ENCODE measurements around the gene TMEM53.

TMEM53 gene

DNA sequence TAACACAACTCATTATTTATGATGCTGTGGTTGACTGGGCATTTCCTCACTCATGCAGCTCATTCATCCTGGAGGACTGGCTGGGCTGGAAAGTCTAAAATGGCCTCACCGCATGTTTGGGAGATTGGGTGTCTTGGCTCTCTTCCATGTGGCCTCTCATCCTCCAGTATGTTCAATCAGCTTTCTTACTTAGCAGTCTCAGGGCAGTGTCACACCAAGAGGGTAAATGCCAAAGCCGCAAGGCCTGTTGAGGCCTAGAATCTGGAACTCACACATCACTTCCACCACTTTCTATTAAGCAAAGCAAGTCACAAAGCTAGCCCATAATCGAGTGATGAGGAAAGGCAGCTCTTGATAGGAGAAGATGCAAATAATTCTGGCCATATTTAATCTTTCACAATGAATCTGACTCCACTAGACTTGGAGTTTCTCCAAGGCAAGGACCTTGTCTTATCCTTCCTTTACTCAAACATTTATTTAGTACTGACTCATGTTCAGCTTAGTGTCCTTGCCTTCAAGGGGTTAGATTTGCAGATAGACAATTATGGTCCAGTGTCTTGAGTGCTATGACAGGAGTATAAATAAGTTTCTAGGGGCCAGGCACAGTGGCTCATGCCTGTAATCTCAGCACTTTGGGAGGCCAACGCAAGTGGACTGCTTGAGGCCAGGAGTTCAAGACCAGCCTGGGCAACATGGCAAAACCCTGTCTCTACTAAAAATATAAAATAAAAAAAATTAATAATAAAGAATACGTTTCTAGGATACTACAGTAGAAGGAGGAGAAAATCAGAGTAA lies 45.1 kb downstream of the TMEM53 start:
- DNase-seq, result no peak

DNA sequence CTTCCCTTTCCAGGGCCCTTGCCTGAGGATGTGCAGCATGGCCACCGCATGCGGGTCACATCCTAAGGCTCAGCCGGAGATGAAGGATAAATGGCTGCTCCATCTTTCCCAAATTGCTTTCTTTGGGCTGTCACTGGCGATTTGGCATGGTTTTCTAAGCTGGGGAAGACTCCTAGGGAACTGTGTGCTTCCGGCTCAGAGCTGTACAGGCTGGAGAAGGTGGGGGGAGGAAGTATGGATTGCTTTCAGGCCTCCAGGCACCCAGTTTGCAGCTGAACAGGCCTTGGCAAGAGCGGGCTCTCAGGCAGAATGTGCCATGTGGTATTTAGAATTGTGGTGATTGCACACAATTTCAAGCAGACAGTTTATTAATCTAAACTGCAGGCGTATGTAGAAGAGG lies 48.9 kb downstream of the TMEM53 start:
- no peak for DNase-seq

DNA sequence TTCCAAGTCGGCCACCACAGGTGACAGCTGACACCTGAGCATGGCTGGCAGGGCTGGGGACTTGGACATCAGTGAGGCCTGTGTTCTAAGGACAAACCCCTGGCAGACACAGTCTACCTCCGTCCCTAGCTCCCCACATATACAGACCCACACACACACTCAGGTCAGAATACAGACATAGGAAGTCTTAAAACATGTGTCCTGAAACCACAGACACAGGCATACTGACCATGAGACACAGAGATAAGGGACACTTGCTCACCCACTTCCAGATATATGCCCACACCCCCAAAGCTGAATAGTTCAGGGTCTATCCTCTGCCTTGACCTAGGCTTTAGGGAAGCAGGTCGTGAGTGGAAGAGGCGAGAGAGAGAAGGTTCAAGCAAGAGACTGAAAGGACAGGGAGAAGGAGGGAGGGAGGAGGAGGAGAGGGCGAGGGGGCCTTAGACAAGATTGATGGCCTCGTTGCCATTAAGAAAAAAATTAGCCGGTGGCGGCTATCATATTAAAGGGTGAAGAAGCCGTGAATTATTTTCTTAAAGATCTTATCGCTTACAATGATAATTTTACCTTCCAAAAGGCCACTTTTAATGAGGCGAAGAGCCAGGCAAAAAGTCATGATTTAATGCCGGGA lies 49.9 kb downstream of the TMEM53 start:
- no peak for DNase-seq

DNA sequence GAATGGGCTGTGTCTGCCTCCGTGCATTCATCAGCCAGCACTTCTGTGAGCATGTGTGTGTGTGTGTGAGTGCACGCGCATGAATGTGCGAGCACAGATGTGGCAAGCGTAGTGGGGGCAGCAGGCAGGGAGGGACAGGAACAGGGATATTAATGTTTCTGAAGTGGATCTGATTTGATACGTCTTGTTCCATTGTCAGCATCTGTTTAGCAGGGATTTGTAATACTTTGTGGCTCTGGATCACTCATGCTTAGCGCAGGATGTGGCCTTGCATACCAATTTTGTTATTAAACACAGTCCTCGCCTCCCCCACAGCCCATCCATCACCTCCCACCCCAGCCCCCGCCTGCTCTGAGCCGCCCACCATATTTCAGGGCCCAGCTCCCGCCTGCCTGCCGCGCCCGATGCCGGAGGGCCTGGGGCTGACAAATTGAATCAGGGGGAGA lies 52.4 kb downstream of the TMEM53 start:
- no peak for DNase-seq

DNA sequence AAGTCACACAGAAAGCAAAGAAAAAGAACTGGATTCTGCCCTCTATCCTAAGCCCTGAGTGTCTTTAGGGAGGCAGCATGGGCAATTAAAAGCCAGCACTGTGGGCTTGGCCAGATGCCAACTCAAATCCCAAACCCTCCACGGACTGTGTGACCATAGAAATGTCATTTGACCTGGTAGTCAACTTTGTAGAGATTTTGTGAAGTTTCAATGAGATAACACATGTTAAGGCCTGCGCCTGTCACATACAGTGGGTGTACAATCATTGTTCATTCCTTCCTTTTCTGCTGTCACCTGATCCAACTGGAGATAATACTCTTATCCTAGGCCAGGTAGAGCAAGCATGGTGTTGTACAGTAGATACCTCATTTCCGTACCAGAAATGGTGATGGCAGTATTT lies 54.2 kb downstream of the TMEM53 start:
- no peak for DNase-seq

DNA sequence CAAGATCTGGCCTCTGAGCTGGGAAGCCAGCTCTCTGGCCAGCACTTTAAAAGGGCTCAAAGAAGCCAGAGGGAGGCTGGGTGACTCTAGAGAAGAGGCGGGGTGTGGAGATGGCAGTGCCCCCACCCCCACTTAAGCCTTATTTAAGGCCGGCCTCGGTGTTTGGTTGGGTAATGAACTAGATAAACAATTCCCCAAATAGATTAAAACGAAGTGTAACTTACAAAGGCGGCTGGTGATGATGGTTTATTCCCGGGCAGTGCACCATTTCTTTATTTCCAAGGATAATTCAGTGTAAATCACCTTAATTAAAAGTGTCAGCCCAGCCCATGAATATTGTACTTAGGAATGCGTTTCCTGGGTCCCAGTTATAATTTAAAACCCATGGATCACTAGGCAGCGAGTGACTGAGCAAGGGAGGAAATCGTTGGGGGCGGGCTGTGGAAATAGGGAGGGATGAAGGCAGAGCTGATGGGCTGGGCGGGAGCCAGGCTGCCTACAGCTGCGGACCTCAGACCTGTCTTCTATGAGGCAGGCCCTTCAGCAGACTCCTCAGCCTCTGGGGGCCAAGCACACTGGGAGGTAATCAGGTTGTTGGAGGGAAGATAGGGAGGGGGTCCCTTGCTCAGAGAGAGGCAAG lies 54.9 kb downstream of the TMEM53 start:
- DNase-seq, result no peak

DNA sequence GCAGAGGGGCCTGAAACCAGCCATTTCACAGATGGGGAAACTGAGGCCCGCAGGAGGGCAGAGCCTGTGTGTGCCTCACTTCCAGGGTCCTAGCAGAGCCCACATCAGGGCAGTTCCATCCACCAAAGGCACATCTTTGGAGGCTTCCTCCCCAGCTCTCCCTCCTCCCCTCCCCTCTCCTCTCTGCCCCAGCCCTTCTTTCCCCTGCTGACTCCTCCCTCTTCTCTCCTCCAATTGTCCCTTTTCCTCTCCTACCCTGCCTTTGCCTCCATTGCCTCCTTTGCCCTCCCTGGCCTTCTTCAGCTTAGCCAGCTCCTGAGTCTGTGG lies 56.6 kb downstream of the TMEM53 start:
- DNase-seq, result no peak

DNA sequence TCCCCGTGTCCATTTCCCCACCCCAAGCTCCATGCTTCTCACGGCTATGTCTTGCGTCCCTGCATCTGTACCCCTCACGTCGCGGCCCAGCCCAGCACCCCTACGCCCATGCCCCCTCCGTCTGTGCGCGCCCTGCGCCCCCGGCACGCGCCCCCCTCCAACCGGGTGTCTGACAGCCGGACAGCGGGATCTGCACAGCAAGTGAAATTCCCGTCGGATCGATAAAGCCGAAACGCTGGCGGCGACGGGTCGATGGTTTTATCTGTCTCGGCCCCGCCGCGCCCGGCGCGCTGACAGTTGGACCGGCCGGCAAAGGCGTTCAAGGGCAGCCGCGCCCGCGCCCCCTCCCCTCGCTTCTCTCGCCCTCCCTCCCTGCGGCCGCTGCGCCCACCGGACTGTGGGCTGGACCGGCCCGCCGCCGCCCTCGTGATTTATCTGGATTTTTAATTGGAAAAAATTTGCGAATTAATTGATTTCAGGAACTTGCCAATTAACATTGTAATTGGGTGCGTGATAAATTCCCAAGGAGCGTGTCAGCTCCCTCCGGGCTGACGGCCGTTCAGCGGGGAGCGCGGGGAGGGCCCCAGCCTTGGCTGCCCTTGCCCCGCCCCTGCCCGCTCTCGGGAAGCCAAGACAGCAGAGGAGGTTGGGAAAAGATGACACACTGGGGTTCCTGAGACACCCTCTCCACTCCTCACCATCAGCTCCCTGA lies 57.1 kb downstream of the TMEM53 start:
- no peak for DNase-seq

DNA sequence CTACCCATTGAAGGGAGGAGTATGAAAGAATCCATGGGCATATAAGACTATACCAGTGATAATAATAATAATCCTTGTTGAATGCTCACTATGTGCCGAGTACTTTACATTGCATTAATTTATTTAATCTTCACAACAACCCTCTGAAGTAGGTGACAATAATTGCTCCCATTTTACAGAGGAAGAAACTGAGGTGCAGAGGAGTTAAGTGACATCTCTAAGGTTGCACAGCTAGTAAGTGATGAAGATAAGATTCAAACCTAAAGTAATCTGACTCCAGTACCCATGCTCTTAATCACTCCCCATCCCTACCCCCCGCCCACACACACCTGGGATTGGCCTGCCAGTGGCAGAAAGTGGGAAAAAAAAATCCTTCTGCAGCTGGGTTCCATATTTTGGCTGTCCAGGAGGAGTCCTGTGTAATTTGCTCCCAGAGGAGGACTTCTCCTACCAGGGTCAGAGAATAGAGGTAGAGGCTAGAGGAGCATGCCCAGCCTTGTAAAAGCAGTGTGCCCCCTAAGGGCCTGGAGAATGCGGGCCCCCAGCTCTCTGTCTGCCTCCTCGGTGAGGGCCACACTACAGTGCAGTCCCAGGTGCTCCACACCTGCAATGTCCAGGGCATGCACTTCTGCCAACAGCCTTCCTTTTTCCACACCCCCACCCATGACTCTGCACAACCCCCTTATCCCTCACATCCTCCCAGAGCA lies 57.8 kb downstream of the TMEM53 start:
- DNase-seq, result no peak

DNA sequence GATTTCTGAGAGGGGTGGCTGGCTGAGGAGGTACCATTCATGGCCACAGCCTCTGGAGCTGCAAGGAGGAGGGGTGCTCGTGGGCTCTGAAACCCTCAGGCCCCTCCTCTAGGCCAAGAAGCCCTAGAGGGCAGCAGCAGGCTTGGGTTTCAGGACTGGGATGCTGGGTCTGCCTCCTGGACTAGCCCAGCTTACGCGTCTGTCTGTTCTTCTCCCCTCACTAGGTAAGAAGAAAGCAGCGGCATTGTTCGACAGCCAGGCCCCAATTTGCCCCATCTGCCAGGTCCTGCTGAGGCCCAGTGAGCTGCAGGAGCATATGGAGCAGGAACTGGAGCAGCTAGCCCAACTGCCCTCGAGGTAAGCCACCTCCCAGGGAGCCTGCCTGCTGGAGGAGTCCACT lies 60.3 kb downstream of the TMEM53 start:
- DNase-seq, result no peak

DNA sequence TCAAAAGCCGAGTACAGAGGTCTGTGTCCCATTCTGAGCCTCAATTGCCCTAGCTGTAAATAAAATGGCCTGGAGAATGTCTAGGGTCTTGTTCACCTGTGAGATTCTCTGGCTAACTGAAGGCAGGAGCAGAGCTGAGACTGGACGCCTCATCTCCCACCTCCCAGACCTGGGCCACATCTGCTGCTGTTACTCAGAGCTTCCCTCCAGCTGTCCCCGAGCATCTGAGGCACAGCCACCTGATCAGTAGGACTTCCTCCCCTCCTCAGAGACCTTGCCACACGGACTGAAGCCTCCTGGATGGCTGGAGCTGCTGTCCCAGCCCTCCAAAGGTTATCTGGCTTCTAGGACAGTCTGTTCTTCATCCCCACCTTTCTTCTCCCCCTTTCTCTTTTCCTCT lies 62.4 kb downstream of the TMEM53 start:
- no peak for DNase-seq

DNA sequence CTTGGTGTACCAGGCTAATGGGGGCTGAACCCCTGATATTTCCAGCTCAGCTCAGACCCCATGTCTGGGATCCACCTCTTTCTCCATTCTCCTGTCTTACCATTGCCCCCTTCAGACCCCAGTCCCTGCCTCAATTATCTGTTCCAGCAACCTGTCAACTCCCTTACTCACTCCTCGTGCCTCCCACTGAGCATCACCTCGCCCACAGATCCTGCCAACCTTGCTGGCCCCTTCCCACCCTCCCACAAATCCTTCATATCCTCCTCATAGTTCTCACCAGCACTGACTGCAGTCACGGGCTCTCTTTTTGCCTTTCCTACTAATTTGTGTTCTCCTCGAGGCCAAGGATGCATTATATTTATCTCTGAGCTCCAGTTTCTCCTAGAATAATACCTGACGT lies 62.9 kb downstream of the TMEM53 start:
- no peak for DNase-seq

DNA sequence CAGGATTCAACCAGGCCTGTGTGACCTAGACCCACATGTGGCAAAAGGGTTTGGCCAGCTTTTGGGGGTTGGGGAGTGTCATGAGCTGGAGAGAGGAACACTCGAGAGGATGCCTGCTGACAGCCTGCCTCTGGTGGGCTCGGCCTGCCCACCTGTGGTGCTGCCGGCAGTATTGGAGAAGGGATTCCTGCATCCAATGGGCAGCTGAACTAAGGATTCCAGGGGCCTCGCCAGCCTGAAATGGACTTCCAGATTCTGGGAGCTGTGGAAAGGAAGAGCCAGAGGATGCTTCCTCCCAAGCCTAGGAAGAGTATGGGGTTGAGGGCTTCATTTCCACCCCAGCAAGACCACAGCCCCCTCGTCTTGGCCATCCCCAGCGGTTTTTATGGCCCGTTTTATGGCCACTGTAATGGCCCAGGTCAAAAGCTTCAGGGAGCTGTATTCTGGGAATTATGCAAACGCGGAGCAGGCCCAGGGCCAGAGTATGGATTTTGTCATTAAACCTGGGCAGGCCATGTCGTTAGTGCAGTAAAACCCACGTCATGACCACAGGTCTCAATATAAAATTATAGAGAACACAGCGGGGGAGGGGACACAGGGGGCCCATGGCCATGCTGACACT lies 63.6 kb downstream of the TMEM53 start:
- DNase-seq, result no peak

DNA sequence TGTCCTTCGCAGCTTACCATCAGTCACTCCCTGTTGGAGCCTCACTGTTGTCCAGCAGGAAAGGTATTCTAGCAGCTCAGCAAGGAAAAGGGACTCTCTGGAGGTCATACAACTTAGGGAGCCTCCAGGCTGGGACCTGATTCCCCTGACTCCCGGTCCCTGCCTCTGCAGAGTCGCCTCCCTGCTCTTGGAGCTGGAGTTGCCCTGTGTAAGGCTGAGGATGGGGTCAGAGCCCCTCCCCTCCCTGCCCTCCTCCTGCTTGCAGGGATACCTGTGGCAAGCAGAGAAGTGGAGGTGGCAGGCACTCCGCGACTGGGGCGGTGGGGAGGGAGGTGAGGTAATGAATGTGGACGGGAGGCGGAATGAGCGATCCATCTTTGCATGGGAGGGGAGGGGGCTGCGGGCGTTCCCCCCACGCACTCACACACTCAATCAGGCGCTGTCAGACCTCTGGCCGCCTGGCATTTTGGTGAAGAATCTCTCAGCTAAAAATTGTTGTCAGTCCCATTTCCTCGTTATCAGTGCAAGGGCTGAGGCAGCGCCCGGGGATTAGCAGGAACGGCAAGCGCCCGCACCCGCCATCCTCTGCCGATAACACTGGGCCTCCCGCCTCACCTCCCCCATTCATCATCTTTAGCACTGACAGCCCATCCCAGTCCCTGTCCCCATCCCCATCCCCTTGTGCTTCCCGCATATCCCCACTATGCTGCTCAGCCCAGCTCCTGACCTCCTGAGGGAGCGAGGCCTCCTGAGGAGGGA lies 64.3 kb downstream of the TMEM53 start:
- no peak for DNase-seq

DNA sequence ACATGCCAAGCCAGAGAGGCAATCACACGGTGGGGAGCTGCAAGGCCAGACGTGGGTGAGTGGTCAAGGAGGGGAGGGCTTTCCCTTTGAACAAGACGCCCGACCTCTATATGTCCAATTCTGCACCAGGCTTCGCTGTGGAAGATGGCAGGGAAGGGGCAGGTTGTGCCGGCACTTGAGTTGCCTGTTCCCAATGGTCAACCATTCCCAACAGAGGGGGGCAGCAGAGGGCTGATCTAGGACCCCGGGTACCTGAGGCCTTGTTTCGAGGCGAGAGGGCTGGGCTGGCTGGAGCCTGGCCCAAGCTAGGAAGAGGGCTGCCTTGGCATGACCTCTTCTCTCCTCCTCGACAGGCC lies 64.9 kb downstream of the TMEM53 start:
- peak; percentile 10 for DNase-seq

DNA sequence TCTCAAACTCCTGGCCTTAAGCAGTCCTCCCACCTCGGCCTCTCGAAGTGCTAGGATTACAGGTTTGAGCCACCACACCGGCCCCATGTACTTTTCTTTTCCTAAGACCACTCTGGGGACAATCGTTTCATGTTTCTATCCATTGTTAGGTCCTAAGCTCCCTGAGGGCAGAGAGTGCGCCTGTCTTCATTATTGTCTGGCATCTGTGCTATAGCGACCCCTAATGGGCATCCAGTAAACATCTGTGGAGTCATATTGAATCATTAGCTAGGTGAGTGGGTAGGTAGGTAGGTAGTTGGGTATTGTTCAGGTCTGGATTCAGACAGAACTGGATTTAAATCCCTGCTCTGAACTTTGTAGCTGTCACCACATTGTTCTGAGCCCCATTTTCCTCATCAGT lies 66.1 kb downstream of the TMEM53 start:
- no peak for DNase-seq

DNA sequence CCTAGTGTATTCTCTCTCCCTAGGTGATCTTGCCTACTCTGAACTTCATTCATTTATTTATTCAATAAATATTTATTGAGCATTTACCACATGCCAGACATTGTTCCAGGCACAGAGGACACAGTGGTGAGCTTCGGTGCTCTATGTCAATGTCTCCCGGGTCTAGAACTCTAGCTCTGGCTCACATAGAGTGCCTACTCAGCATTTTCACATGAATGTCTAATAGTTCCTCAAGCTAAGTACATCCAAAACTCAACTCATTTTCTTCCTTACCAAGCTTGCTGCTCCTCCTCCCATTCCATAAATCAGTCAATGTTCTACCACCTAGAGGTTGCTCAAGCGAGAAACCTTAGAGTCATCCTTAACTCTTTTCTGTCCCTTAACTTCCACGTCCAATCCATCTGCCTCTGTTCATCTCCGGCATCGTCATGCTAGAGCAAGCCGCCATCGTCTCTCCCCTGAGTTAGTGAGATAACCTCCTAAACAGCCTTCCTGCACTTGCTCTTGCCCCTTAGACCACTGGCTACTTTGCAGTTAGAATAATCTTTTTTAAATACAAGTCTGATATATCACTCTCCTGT lies 67.5 kb downstream of the TMEM53 start:
- no peak for DNase-seq

DNA sequence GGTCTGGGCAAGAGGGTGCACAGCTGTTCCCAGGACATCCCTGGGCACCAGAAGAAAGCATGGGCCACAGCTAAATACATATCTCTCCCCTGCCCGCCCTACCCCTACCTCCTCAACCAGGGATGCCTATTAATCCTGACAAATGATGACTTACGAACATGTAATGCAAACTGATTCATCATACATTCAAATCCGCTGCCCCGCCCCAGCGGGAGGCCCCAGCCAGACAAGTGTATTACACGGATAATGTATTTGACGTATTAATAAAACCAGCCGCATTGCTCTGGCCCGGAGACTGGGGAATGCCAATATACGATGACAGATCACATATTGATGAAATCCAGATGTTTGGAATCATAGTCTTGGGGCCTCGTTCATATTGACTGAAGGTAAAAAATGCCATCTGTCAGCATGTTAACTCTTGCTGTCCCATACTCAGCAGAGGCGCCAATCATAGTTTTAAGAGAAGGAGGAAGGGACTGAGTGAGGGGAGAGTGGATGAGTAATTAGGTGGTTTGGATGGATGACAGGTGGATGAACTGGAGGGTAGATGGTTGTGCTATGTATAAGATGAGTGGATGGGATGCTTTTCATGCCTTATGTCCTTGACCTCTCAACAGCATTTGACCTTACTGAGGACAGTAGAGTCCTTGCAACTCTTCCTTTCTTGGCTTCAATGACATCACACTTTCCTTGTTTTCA lies 68.2 kb downstream of the TMEM53 start:
- DNase-seq, result no peak

DNA sequence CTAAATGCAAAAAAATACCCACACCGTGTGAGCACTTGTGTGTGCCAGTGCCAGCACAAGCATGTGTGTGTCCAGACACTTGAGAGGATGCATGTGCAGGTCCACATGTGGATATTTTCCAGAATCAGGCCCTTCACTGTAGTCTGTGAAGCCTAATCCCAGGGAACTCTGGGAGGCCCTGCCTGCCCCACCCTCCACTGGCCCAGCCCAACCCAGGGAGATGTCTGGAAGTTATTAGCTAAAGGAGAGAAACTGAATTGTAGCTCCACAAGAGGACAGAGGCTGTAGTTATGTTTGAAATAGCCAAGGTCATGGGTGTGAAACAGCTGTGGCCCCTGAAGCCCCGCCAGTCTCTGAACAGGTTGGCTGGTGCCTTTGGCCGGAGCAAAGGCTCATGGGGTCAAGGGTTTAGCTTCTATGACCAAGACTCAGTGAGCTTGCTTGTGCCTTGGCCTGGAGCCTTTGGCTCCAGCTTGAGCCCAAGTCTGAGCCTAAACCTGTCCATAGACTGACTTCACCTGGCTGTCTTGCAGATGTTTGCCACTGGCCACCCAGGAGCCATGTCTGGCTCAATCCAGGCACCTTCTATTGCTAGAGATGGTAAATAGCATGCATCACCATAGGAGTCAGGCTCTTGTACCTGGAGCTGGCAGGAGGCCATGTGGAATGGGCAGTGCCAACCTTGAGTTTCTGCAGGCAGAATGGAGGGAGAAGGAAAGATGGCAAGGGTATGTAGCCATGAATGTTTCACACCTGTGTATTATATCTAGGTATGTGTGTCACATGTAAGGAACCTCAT lies 69.9 kb downstream of the TMEM53 start:
- peak; percentile 17 for DNase-seq

DNA sequence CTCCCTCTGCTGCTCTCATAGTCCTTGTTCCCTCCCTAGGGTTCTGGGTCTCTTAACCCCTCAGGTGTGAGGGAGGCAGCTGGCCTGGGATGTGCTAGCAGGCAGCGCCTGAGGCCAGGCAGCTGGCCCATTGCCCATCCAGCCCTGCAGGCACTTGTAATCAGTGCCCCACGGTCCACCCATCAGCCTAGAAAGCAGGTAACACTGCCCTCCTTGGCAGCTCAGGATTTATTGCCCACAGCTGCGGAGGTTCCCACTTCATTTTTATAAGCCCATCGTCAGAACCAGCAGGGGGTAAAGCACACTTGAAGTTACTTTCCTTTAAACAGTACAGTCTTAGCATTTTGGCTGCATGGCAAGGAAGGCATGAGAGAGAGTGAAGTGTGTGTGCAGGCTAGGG lies 70.6 kb downstream of the TMEM53 start:
- peak; percentile 97 for DNase-seq
